HG02610 (cell line): Measurements from ENCODE around the gene GAGE12C.
"Not testable (repeated sequence)": the region's sequence is repeated elsewhere in the genome, so short reads cannot be mapped to it uniquely, and the experiment has no call there.

Source experiments
- ATAC-seq: cut with Tn5 transposase; IDR thresholded peaks from one replicate; pipeline ENCODE4 v1.9.1; 2021; ENCODE audit warnings: mild to moderate bottlenecking, moderate library complexity; ENCODE audit not compliant: unreplicated experiment

The GAGE12C gene, protein sequence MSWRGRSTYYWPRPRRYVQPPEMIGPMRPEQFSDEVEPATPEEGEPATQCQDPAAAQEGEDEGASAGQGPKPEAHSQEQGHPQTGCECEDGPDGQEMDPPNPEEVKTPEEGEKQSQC

DNA sequence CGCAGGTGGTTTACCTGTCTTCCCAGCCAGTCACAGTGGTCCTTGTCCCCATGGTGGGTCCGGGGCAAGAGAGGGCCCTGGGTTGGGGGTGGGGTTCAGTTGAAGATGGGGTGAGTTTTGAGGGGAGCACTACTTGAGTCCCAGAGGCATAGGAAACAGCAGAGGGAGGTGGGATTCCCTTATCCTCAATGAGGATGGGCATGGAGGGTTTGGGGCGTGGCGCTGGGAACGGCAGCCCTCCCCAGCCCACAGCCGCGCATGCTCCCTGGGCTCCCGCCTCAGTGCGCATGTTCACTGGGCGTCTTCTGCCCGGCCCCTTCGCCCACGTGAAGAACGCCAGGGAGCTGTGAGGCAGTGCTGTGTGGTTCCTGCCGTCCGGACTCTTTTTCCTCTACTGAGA lies at the start of gene GAGE12C:
GAGE12C (plus strand) TSS at position 301 of the 400 bp plus-strand sequence. CDS start 1,155 bp downstream, outside the sequence.
- not testable (repeated sequence) for ATAC-seq

DNA sequence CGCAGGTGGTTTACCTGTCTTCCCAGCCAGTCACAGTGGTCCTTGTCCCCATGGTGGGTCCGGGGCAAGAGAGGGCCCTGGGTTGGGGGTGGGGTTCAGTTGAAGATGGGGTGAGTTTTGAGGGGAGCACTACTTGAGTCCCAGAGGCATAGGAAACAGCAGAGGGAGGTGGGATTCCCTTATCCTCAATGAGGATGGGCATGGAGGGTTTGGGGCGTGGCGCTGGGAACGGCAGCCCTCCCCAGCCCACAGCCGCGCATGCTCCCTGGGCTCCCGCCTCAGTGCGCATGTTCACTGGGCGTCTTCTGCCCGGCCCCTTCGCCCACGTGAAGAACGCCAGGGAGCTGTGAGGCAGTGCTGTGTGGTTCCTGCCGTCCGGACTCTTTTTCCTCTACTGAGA lies 9.5 kb downstream of the GAGE12C start, which contains the start of gene GAGE12D:
GAGE12D (plus strand) TSS at position 301 of the 400 bp plus-strand sequence. CDS start 1,155 bp downstream, outside the sequence.
- not testable (repeated sequence) for ATAC-seq

DNA sequence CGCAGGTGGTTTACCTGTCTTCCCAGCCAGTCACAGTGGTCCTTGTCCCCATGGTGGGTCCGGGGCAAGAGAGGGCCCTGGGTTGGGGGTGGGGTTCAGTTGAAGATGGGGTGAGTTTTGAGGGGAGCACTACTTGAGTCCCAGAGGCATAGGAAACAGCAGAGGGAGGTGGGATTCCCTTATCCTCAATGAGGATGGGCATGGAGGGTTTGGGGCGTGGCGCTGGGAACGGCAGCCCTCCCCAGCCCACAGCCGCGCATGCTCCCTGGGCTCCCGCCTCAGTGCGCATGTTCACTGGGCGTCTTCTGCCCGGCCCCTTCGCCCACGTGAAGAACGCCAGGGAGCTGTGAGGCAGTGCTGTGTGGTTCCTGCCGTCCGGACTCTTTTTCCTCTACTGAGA lies 19.0 kb downstream of the GAGE12C start, which contains the start of gene GAGE12E:
GAGE12E (plus strand) TSS at position 301 of the 400 bp plus-strand sequence. CDS start 1,155 bp downstream, outside the sequence.
- ATAC-seq: not testable (repeated sequence)

DNA sequence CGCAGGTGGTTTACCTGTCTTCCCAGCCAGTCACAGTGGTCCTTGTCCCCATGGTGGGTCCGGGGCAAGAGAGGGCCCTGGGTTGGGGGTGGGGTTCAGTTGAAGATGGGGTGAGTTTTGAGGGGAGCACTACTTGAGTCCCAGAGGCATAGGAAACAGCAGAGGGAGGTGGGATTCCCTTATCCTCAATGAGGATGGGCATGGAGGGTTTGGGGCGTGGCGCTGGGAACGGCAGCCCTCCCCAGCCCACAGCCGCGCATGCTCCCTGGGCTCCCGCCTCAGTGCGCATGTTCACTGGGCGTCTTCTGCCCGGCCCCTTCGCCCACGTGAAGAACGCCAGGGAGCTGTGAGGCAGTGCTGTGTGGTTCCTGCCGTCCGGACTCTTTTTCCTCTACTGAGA lies 28.6 kb downstream of the GAGE12C start, which contains the start of gene GAGE12F:
GAGE12F (plus strand) TSS at position 301 of the 400 bp plus-strand sequence. CDS start 1,155 bp downstream, outside the sequence.
- not testable (repeated sequence) for ATAC-seq

DNA sequence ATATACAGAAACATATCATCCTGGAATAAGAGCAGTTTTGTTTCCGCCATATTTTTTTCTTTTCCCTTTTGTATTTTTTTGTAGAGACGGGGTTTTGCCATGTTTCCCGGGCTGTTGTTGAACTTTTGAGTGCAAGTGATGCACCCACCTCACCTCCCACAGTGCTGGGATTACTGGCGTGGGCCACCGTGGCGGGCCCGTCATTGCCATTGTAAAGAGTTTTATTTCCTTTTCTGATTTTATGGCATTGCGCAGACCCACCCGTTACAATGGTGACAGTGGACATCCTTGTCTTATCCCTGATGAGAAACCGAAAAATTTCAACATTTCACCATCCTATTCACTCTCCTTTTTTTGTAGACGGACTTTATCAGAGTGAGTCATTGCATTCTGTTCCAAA lies 36.8 kb downstream of the GAGE12C start:
- not testable (repeated sequence) for ATAC-seq

DNA sequence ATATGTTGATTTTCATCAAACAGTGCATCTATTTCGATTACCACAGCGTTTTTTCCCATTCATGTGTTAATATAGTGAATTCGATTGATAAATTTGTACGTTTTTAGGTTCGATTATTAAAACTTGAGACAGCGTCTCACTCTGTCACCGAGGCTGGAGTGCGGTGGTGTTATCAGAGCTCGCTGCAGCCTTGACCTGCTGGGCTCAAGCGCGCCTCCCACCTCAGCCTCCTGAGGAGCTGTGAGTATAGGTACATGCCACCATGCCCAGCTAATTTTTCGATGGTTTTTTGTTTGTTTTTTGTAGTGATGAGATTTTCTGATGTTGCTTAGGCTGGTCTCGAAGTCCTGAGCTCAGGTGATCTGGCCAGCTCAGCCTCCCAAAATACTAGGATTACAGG lies 37.2 kb downstream of the GAGE12C start:
- ATAC-seq: not testable (repeated sequence)

DNA sequence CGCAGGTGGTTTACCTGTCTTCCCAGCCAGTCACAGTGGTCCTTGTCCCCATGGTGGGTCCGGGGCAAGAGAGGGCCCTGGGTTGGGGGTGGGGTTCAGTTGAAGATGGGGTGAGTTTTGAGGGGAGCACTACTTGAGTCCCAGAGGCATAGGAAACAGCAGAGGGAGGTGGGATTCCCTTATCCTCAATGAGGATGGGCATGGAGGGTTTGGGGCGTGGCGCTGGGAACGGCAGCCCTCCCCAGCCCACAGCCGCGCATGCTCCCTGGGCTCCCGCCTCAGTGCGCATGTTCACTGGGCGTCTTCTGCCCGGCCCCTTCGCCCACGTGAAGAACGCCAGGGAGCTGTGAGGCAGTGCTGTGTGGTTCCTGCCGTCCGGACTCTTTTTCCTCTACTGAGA lies 38.1 kb downstream of the GAGE12C start, which contains the start of gene GAGE12G:
GAGE12G (plus strand) TSS at position 301 of the 400 bp plus-strand sequence. CDS start 1,155 bp downstream, outside the sequence.
- ATAC-seq: not testable (repeated sequence)

DNA sequence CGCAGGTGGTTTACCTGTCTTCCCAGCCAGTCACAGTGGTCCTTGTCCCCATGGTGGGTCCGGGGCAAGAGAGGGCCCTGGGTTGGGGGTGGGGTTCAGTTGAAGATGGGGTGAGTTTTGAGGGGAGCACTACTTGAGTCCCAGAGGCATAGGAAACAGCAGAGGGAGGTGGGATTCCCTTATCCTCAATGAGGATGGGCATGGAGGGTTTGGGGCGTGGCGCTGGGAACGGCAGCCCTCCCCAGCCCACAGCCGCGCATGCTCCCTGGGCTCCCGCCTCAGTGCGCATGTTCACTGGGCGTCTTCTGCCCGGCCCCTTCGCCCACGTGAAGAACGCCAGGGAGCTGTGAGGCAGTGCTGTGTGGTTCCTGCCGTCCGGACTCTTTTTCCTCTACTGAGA lies 47.7 kb downstream of the GAGE12C start, which contains the start of gene GAGE12H:
GAGE12H (plus strand) TSS at position 301 of the 400 bp plus-strand sequence. CDS start 1,155 bp downstream, outside the sequence.
- not testable (repeated sequence) for ATAC-seq
